ENCODE measurements around the gene APOE.

Gene APOE

DNA sequence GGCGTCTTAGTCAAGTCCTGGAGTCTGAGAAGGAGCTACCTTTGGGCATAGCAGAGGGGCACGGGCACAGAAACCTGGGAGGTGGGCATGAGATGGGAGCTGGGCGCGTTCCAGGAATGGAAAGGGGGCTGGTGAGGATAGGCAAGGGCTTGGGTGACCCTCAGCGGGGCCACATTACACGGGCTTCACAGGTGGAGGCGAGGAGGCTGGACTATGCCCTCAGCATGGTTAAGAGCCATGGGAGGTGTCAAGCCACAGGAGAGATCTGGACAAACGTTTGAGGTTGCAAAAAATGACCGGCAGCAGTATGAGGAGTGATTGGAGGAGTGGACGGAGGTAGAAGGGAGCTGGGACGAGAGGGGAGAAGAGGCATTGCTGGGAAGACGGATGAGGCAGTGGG lies 38.0 kb upstream of the APOE start:
- H3K9me3 ChIP-seq (ENCODE audit: low read length): no peaks in the 10 kb centered on the region
- H3K4me2 ChIP-seq (ENCODE audit: low read length): no peak overlapping the region
- H2AFZ ChIP-seq (ENCODE audit: low read length): no peak overlapping the region
- no peaks in the 10 kb centered on the region for H3K9me2 ChIP-seq (ENCODE audit: low read depth, low read length)
- H3K27ac ChIP-seq (ENCODE audit: low read depth, low read length, poor library complexity, severe bottlenecking): no peak overlapping the region
- no peak overlapping the region for H3K9ac ChIP-seq (ENCODE audit: low read length)
- H4K20me1 ChIP-seq (ENCODE audit: insufficient read depth, low read length): no peaks in the 10 kb centered on the region
- no peaks in the 10 kb centered on the region for H3F3A ChIP-seq (ENCODE audit: insufficient read depth, low read length)
- no peaks in the 10 kb centered on the region for H3K4me1 ChIP-seq (ENCODE audit: insufficient read depth, low read length, severe bottlenecking)
- H3K79me2 ChIP-seq (ENCODE audit: insufficient read depth, low read length): no peaks in the 10 kb centered on the region
- H3K27me3 ChIP-seq (ENCODE audit: insufficient read depth, low read length): no peaks in the 10 kb centered on the region
- no peak overlapping the region for H3K4me3 ChIP-seq (ENCODE audit: low read depth, low read length, poor library complexity, severe bottlenecking)
- no peaks in the 10 kb centered on the region for H3K36me3 ChIP-seq (ENCODE audit: insufficient read depth, low read length)
- no peak for TF ChIP-seq EZH2 (IDR thresholded peaks at IDR 0.05; ENCODE audit: borderline replicate concordance, low read length)
- TF ChIP-seq, protein P1, sequence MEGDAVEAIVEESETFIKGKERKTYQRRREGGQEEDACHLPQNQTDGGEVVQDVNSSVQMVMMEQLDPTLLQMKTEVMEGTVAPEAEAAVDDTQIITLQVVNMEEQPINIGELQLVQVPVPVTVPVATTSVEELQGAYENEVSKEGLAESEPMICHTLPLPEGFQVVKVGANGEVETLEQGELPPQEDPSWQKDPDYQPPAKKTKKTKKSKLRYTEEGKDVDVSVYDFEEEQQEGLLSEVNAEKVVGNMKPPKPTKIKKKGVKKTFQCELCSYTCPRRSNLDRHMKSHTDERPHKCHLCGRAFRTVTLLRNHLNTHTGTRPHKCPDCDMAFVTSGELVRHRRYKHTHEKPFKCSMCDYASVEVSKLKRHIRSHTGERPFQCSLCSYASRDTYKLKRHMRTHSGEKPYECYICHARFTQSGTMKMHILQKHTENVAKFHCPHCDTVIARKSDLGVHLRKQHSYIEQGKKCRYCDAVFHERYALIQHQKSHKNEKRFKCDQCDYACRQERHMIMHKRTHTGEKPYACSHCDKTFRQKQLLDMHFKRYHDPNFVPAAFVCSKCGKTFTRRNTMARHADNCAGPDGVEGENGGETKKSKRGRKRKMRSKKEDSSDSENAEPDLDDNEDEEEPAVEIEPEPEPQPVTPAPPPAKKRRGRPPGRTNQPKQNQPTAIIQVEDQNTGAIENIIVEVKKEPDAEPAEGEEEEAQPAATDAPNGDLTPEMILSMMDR (IDR thresholded peaks at IDR 0.05; ENCODE audit: low read length): no peak

- Histone ChIP-seq H3K79me2 (ENCODE audit: insufficient read depth, low read length) (no peaks in the 10 kb centered on the region), H3K4me3 (ENCODE audit: low read depth, low read length, poor library complexity, severe bottlenecking) (no peak overlapping the region), H3K9me2 (ENCODE audit: low read depth, low read length) (no peaks in the 10 kb centered on the region), H3K27ac (ENCODE audit: low read depth, low read length, poor library complexity, severe bottlenecking) (no peak overlapping the region), H3F3A (ENCODE audit: insufficient read depth, low read length) (no peaks in the 10 kb centered on the region), H3K36me3 (ENCODE audit: insufficient read depth, low read length) (no peaks in the 10 kb centered on the region), H4K20me1 (ENCODE audit: insufficient read depth, low read length) (no peaks in the 10 kb centered on the region), H3K27me3 (ENCODE audit: insufficient read depth, low read length) (no peaks in the 10 kb centered on the region), H3K9ac (ENCODE audit: low read length) (no peak overlapping the region), H3K4me1 (ENCODE audit: insufficient read depth, low read length, severe bottlenecking) (no peaks in the 10 kb centered on the region), H3K4me2 (ENCODE audit: low read length) (no peak overlapping the region), H2AFZ (ENCODE audit: low read length) (no peak overlapping the region), H3K9me3 (ENCODE audit: low read length) (no peaks in the 10 kb centered on the region)
- no peak for TF ChIP-seq EZH2 (IDR thresholded peaks at IDR 0.05; ENCODE audit: borderline replicate concordance, low read length)
- TF ChIP-seq, protein P1 (IDR thresholded peaks at IDR 0.05; ENCODE audit: low read length): no peak
These were observed 35.7 kb upstream of the APOE start for GRCh38 chr19:44869733-44870470.

GRCh38 chr19:44871809-44872208 lies 33.8 kb upstream of the APOE start:
- Histone ChIP-seq H3K27ac (ENCODE audit: low read depth, low read length, poor library complexity, severe bottlenecking) (no peak overlapping the region), H3K4me2 (ENCODE audit: low read length) (no peak overlapping the region), H3F3A (ENCODE audit: insufficient read depth, low read length) (no peaks in the 10 kb centered on the region), H3K36me3 (ENCODE audit: insufficient read depth, low read length) (no peaks in the 10 kb centered on the region), H3K27me3 (ENCODE audit: insufficient read depth, low read length) (no peaks in the 10 kb centered on the region), H3K9me3 (ENCODE audit: low read length) (no peaks in the 10 kb centered on the region), H4K20me1 (ENCODE audit: insufficient read depth, low read length) (no peaks in the 10 kb centered on the region), H3K79me2 (ENCODE audit: insufficient read depth, low read length) (no peaks in the 10 kb centered on the region), H3K4me1 (ENCODE audit: insufficient read depth, low read length, severe bottlenecking) (no peaks in the 10 kb centered on the region), H3K9me2 (ENCODE audit: low read depth, low read length) (no peaks in the 10 kb centered on the region), H2AFZ (ENCODE audit: low read length) (no peak overlapping the region), H3K4me3 (ENCODE audit: low read depth, low read length, poor library complexity, severe bottlenecking) (no peak overlapping the region), H3K9ac (ENCODE audit: low read length) (no peak overlapping the region)
- TF ChIP-seq, protein P1 (IDR thresholded peaks at IDR 0.05; ENCODE audit: low read length): no peak
- TF ChIP-seq EZH2 (IDR thresholded peaks at IDR 0.05; ENCODE audit: borderline replicate concordance, low read length): no peak
